ENCODE measurements around the gene TMEM135. TPM values are rescaled to one million over a fixed set of nuclear protein-coding genes. Genes with fewer than 3 reads are reported as not detected.

The TMEM135 gene
- total RNA-seq, 1 experiment from 2014 or later: 70.3 TPM

DNA sequence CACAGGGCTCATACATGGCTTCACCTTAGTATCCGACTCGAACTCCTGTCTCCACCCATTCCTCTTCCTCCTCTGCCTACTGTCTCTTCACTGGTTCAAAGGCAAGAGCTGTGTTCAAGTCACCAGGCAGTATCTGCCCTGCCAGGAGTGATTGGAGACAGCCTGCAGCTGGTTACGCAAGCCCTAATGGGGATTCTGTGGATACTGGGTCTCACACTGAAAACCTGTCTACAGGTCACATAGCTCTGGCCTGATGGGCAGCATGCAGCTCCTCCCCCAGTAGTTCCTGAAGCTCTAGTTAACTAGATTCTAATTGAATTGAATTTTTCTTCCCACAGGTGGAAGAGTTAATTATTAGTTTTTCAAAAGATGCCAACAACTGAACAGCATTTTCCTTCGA, 332.2 kb downstream of the TMEM135 start:
- H3K4me3 ChIP-seq (ENCODE audit: low read depth, low read length, poor library complexity, severe bottlenecking): no peak overlapping the region
- H3K27me3 ChIP-seq (replicated peaks; ENCODE audit: insufficient read depth, low read depth, low read length, poor library complexity): no peaks in the 10 kb centered on the region
- no peaks in the 10 kb centered on the region for H3K4me1 ChIP-seq (ENCODE audit: insufficient read depth, low read length, poor library complexity, severe bottlenecking)
- H3K9me3 ChIP-seq (ENCODE audit: low read depth, low read length, poor library complexity, severe bottlenecking): no peaks in the 10 kb centered on the region
- H3K36me3 ChIP-seq (ENCODE audit: insufficient read depth, low read length, poor library complexity, severe bottlenecking): no peaks in the 10 kb centered on the region
- intact Hi-C loops (cut with micrococcal nuclease; ENCODE audit: unreplicated experiment): no loop called here
- no TSS peak for BruUV-seq (replicated peaks)
- no peak for DNase-seq (ENCODE audit: low spot score)
- CTCF ChIA-PET: no interaction called here
- POLR2A ChIA-PET (ENCODE audit: low non-redundant PET): no interaction called here
- TF ChIP-seq, protein P1, sequence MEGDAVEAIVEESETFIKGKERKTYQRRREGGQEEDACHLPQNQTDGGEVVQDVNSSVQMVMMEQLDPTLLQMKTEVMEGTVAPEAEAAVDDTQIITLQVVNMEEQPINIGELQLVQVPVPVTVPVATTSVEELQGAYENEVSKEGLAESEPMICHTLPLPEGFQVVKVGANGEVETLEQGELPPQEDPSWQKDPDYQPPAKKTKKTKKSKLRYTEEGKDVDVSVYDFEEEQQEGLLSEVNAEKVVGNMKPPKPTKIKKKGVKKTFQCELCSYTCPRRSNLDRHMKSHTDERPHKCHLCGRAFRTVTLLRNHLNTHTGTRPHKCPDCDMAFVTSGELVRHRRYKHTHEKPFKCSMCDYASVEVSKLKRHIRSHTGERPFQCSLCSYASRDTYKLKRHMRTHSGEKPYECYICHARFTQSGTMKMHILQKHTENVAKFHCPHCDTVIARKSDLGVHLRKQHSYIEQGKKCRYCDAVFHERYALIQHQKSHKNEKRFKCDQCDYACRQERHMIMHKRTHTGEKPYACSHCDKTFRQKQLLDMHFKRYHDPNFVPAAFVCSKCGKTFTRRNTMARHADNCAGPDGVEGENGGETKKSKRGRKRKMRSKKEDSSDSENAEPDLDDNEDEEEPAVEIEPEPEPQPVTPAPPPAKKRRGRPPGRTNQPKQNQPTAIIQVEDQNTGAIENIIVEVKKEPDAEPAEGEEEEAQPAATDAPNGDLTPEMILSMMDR (conservative IDR thresholded peaks at IDR 0.05; ENCODE audit: low read depth, low read length): no peak
- TF ChIP-seq EZH2 (IDR thresholded peaks at IDR 0.05; ENCODE audit: borderline replicate concordance, low read depth, low read length, poor library complexity, severe bottlenecking): no peak
- H3K27ac ChIP-seq (ENCODE audit: low read depth, low read length, poor library complexity, severe bottlenecking): no peak overlapping the region

DNA sequence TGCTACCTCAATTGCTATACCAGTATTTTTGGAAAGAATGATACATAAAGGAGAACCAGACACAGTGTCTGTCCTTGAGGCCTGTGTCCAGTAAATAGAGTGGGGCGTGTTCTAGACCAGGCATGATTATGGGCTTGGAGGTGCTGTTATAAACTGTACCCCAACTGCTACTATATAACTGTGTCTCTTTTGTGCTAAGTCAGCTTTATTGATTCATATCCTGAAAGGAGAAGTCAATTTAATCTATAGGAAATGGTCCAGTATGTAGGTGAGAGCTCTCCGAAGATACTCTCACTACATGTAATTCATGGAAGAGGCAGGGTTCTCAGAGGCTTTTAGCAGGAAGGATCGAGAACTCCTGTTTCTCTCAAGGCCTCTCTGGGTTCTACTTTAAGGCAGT, 334.3 kb downstream of the TMEM135 start:
- CTCF ChIA-PET: no interaction called here
- no peak for DNase-seq (ENCODE audit: low spot score)
- intact Hi-C loops (cut with micrococcal nuclease; ENCODE audit: unreplicated experiment): no loop called here
- H3K4me3 ChIP-seq (ENCODE audit: low read depth, low read length, poor library complexity, severe bottlenecking): no peak overlapping the region
- TF ChIP-seq, protein P1 (conservative IDR thresholded peaks at IDR 0.05; ENCODE audit: low read depth, low read length): no peak
- no peak for TF ChIP-seq EZH2 (IDR thresholded peaks at IDR 0.05; ENCODE audit: borderline replicate concordance, low read depth, low read length, poor library complexity, severe bottlenecking)
- BruUV-seq (replicated peaks): no TSS peak
- H3K27me3 ChIP-seq (replicated peaks; ENCODE audit: insufficient read depth, low read depth, low read length, poor library complexity): no peaks in the 10 kb centered on the region
- POLR2A ChIA-PET (ENCODE audit: low non-redundant PET): no interaction called here
- H3K36me3 ChIP-seq (ENCODE audit: insufficient read depth, low read length, poor library complexity, severe bottlenecking): no peaks in the 10 kb centered on the region
- no peaks in the 10 kb centered on the region for H3K9me3 ChIP-seq (ENCODE audit: low read depth, low read length, poor library complexity, severe bottlenecking)
- no peaks in the 10 kb centered on the region for H3K4me1 ChIP-seq (ENCODE audit: insufficient read depth, low read length, poor library complexity, severe bottlenecking)
- H3K27ac ChIP-seq (ENCODE audit: low read depth, low read length, poor library complexity, severe bottlenecking): no peak overlapping the region

Other genes starting within 250 kb of the TMEM135 start
- 9.4 and 12.1 TPM in 2 replicates for gene PRSS23, start 237.4 kb upstream of the TMEM135 start, total RNA-seq (2021)
- 82.7 and 89.1 TPM in 2 replicates for gene FZD4, start 82.5 kb upstream of the TMEM135 start, total RNA-seq (2021)